Subcutaneous adipose tissue (tissue), 4 donors: Measurements from ENCODE around the gene ARMC6. TPM values are rescaled to one million over a fixed set of nuclear protein-coding genes. Genes with fewer than 3 reads are reported as not detected.

Source experiments
- CTCF ChIP-seq: fragments of 450-650 bp; IDR thresholded peaks from one replicate; pipeline ENCODE4 v1.5.1; 2016; ENCODE audit warnings: low read depth, mild to moderate bottlenecking, control low read depth, antibody characterized with exemption, moderate library complexity
- total RNA-seq, 4 donors: library from RNA; depleted of rRNA; stranded (reverse); fragments of >200 nt; gene quantifications; one replicate each; pipeline ENCODE4 v1.1.0, GENCODE V29; 2016

The ARMC6 gene
- total RNA-seq, 4 donors from 2014 or later, result 12.6 to 28.2 (median 18.6) TPM

- no peak for TF ChIP-seq CTCF
Measured at GRCh38 chr19:19068659-19069654, 35.6 kb downstream of the ARMC6 start.

GRCh38 chr19:19071897-19072296 lies 38.5 kb downstream of the ARMC6 start:
- TF ChIP-seq CTCF, result no peak

GRCh38 chr19:19074196-19074882 lies 40.9 kb downstream of the ARMC6 start:
- TF ChIP-seq CTCF, result no peak

GRCh38 chr19:19075126-19075525 lies 41.7 kb downstream of the ARMC6 start:
- no peak for TF ChIP-seq CTCF

- TF ChIP-seq CTCF, result no peak
Measured at GRCh38 chr19:19076476-19076875, 43.1 kb downstream of the ARMC6 start.

GRCh38 chr19:19077103-19077502 lies 43.7 kb downstream of the ARMC6 start:
- no peak for TF ChIP-seq CTCF

GRCh38 chr19:19078801-19079200 lies 45.4 kb downstream of the ARMC6 start:
- no peak for TF ChIP-seq CTCF
